OCI-LY7 (cell line): Measurements from ENCODE around the gene CRB1. TPM values are rescaled to one million over a fixed set of nuclear protein-coding genes. Genes with fewer than 3 reads are reported as not detected.

Experiments
- BruUV-seq: library from RNA; stranded (reverse); fragments of 400-500 nt; replicated peaks from 2 replicates; lab custom pipeline; 2021; lab: Mats Ljungman, UMichigan
- CTCF ChIA-PET: fragments of 300-600 bp; sonication (Branson Sonifier 250); formaldehyde crosslinking; loops from one replicate; lab custom pipeline; 2022; ENCODE audit warnings: antibody characterized with exemption; ENCODE audit not compliant: unreplicated experiment; lab: Charles Lee
- POLR2A ChIA-PET: fragments of 300-600 bp; sonication (Branson Sonifier 250); formaldehyde crosslinking; loops from one replicate; lab custom pipeline; 2022; ENCODE audit warnings: antibody characterized with exemption; lab: Charles Lee
- DNase-seq: peaks from one replicate; pipeline ENCODE4 v3.0.0-alpha.2; 2015; ENCODE audit warnings: low spot score
- H2AFZ ChIP-seq: fragments of 200-600 bp; sonication (generic), shearing (Covaris generic); 2 replicates; pipeline ENCODE4 v1.6.1; 2014; ENCODE audit warnings: mild to moderate bottlenecking, antibody characterized with exemption, low read length, moderate library complexity
- H3K27ac ChIP-seq: fragments of 200-600 bp; sonication (generic); 2 replicates; pipeline ENCODE4 v1.5.1; 2014; ENCODE audit warnings: mixed run types, low read depth, mild to moderate bottlenecking, moderate library complexity, low read length, inconsistent platforms; ENCODE audit not compliant: poor library complexity, severe bottlenecking
- H3K36me3 ChIP-seq: fragments of 200-600 bp; sonication (generic); 2 replicates; pipeline ENCODE4 v1.6.1; 2014; ENCODE audit warnings: mild to moderate bottlenecking, antibody characterized with exemption, low read length, moderate library complexity, mixed read lengths; ENCODE audit not compliant: insufficient read depth
- H3K4me1 ChIP-seq: fragments of 200-600 bp; sonication (generic); 2 replicates; pipeline ENCODE4 v1.5.1; 2014; ENCODE audit warnings: mild to moderate bottlenecking, low read length; ENCODE audit not compliant: insufficient read depth, poor library complexity, severe bottlenecking
- H3K4me2 ChIP-seq: fragments of 200-600 bp; sonication (generic); 2 replicates; pipeline ENCODE4 v1.6.1; 2014; ENCODE audit warnings: mild to moderate bottlenecking, low read length
- H3K4me3 ChIP-seq: fragments of 200-600 bp; sonication (generic); 2 replicates; pipeline ENCODE4 v1.5.1; 2014; ENCODE audit warnings: mild to moderate bottlenecking, low read depth, low read length; ENCODE audit not compliant: poor library complexity, severe bottlenecking
- H3K79me2 ChIP-seq: fragments of 200-600 bp; sonication (generic); 2 replicates; pipeline ENCODE4 v1.6.1; 2016; ENCODE audit warnings: low read depth, mild to moderate bottlenecking, low read length, moderate library complexity, mixed read lengths; ENCODE audit not compliant: insufficient read depth
- H3K9me2 ChIP-seq: fragments of 200-600 bp; sonication (generic); 2 replicates; pipeline ENCODE4 v1.6.1; 2016; ENCODE audit warnings: mild to moderate bottlenecking, low read length, mixed read lengths; ENCODE audit not compliant: insufficient read depth
- H3K9me3 ChIP-seq: fragments of 200-600 bp; sonication (generic); 2 replicates; pipeline ENCODE4 v1.6.1; 2014; ENCODE audit warnings: mild to moderate bottlenecking, mixed run types, low read length, mixed read lengths
- H4K20me1 ChIP-seq: fragments of 200-600 bp; sonication (generic); 2 replicates; pipeline ENCODE4 v1.6.1; 2014; ENCODE audit warnings: mild to moderate bottlenecking, antibody characterized with exemption, low read length, moderate library complexity, mixed read lengths; ENCODE audit not compliant: insufficient read depth
- EZH2phosphoT487 ChIP-seq: fragments of 200-600 bp; sonication (generic); IDR thresholded peaks from 2 replicates; pipeline ENCODE4 v1.6.1; 2018; ENCODE audit warnings: low read depth, borderline replicate concordance, mild to moderate bottlenecking, mixed run types, antibody characterized with exemption, low read length, moderate library complexity, mixed read lengths
- intact Hi-C: fragments of 100-400 bp; cut with micrococcal nuclease; formaldehyde crosslinking; loops from one replicate; pipeline ENCODE4 v1.10.0; 2022; ENCODE audit not compliant: unreplicated experiment
- total RNA-seq, 2 experiments: library from RNA; depleted of rRNA in 1 of 2; stranded (reverse); fragments of >200 nt in 1 of 2; shearing (Covaris generic) in 1 of 2; gene quantifications; 2 replicates each; pipeline ENCODE4 v1.2.3, GENCODE V29; 2014 to 2022
- TF ChIP-seq, protein P1 (sequence below): fragments of 200-600 bp; sonication (generic); conservative IDR thresholded peaks from 2 replicates; pipeline ENCODE4 v1.5.1; 2014; ENCODE audit warnings: mild to moderate bottlenecking, antibody characterized with exemption, low read length, moderate library complexity, mixed read lengths

CRB1 gene
- total RNA-seq, 2 experiments from 2014 or later: 0.25 TPM; not detected in 1

GRCh38 chr1:197374428-197374827, 106.4 kb downstream of the CRB1 start:
- Histone ChIP-seq H3K79me2 (no peaks in the 10 kb centered on the region), H2AFZ (no peak overlapping the region), H3K4me3 (no peak overlapping the region), H3K9me3 (no peaks in the 10 kb centered on the region), H3K9me2 (no peaks in the 10 kb centered on the region), H3K36me3 (no peaks in the 10 kb centered on the region), H3K27ac (no peak overlapping the region), H3K4me1 (no peaks in the 10 kb centered on the region), H4K20me1 (no peaks in the 10 kb centered on the region), H3K4me2 (no peak overlapping the region)
- no peak for DNase-seq
- intact Hi-C loops: no loop called here
- BruUV-seq: no TSS peak
- CTCF ChIA-PET: no interaction called here
- TF ChIP-seq, protein P1, sequence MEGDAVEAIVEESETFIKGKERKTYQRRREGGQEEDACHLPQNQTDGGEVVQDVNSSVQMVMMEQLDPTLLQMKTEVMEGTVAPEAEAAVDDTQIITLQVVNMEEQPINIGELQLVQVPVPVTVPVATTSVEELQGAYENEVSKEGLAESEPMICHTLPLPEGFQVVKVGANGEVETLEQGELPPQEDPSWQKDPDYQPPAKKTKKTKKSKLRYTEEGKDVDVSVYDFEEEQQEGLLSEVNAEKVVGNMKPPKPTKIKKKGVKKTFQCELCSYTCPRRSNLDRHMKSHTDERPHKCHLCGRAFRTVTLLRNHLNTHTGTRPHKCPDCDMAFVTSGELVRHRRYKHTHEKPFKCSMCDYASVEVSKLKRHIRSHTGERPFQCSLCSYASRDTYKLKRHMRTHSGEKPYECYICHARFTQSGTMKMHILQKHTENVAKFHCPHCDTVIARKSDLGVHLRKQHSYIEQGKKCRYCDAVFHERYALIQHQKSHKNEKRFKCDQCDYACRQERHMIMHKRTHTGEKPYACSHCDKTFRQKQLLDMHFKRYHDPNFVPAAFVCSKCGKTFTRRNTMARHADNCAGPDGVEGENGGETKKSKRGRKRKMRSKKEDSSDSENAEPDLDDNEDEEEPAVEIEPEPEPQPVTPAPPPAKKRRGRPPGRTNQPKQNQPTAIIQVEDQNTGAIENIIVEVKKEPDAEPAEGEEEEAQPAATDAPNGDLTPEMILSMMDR: no peak
- no peak for TF ChIP-seq EZH2phosphoT487
- POLR2A ChIA-PET: no interaction called here

DNA sequence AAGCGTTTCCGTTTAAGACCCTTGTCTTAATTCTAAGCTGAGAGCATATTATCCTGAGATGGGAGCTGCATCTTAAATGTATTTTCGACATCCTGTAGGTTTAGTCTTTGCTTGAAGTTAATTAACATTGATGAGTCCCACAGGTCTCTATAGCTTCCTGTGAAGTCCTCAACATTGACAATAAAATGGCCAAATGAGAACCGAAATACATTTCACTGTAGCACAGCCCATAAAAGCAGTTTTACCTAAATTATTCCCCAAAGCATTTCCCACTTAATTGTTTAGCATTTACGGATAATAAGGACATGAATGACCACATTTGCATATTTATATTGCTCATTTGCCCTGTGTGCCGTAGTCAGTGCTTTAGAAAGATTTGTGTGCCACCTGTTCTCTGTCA, 116.4 kb downstream of the CRB1 start:
- no TSS peak for BruUV-seq
- CTCF ChIA-PET: no interaction called here

DNA sequence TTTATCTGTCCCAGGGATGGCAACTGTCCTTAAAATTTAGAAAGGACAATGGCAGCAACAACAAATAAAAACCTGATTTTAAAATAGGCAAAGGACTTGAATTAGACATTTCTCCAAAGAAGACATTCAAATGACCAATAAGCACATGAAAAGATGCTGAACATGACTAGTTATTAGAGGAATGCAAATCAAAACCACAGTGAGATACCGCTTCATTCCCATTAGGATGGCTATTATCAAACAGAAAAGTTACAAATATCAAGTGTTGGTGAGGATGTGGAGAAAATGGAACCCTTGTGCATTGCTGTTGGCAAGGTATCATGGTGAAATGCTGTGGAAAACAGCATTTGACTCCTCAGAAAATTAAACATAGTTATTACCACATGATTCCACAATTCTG, 120.7 kb downstream of the CRB1 start:
- ChIA-PET POLR2A (no interaction called here), CTCF (no interaction called here)
- H3K9me2 ChIP-seq: no peaks in the 10 kb centered on the region
- H3K4me2 ChIP-seq: no peak overlapping the region
- no peak overlapping the region for H2AFZ ChIP-seq
- no peaks in the 10 kb centered on the region for H3K79me2 ChIP-seq
- no peak for DNase-seq
- TF ChIP-seq, protein P1: no peak
- no peak for TF ChIP-seq EZH2phosphoT487
- no peaks in the 10 kb centered on the region for H4K20me1 ChIP-seq
- intact Hi-C loops: no loop called here
- H3K27ac ChIP-seq: no peak overlapping the region
- no peaks in the 10 kb centered on the region for H3K36me3 ChIP-seq
- H3K9me3 ChIP-seq: no peaks in the 10 kb centered on the region
- H3K4me3 ChIP-seq: no peak overlapping the region
- no peaks in the 10 kb centered on the region for H3K4me1 ChIP-seq
- no TSS peak for BruUV-seq

More for the DNA sequence above, 116.4 kb downstream of the CRB1 start:
- no peaks in the 10 kb centered on the region for H3K9me2 ChIP-seq
- no peaks in the 10 kb centered on the region for H4K20me1 ChIP-seq
- no peak overlapping the region for H2AFZ ChIP-seq
- H3K27ac ChIP-seq: no peak overlapping the region
- intact Hi-C loops: no loop called here
- POLR2A ChIA-PET: interaction anchor here (0.6 to 1.0 kb wide), 3 partner anchors 13 to 89 kb away, joined by 3 to 4 read pairs (median 3); no protein-coding TSS in a partner anchor
- DNase-seq: no peak
- no peaks in the 10 kb centered on the region for H3K36me3 ChIP-seq
- no peak for TF ChIP-seq EZH2phosphoT487
- TF ChIP-seq, protein P1: no peak
- H3K79me2 ChIP-seq: no peaks in the 10 kb centered on the region
- no peaks in the 10 kb centered on the region for H3K9me3 ChIP-seq
- H3K4me1 ChIP-seq: no peaks in the 10 kb centered on the region
- no peak overlapping the region for H3K4me2 ChIP-seq
- H3K4me3 ChIP-seq: no peak overlapping the region
